Heart left ventricle (tissue), 16 donors: ENCODE data around the gene FBXO42. TPM values are rescaled to one million over a fixed set of nuclear protein-coding genes. Genes with fewer than 3 reads are reported as not detected.
A peak's percentile ranks its signal among the peaks of the same experiment; 100 is the strongest.

Source experiments
- ATAC-seq, 4 donors: fragments of 200-7000 bp; cut with Tn5 transposase; one replicate each; pipeline ENCODE4 v1.9.1; 2020 to 2022; ENCODE audit warnings: moderate library complexity in 4 of 4, mild to moderate bottlenecking in 3 of 4, moderate number of reproducible peaks in 1 of 4
- DNase-seq, 5 donors: peaks; one replicate each; pipeline ENCODE4 v3.0.0-alpha.2; 2020
- H3K27ac ChIP-seq, 12 donors: fragments of 200-600 bp; sonication (generic) in 4 of 12; one replicate each; pipeline versions ENCODE4 v1.5.0 to v1.8.0; 2016 to 2022; ENCODE audit warnings: mild to moderate bottlenecking in 2 of 12
- H3K27me3 ChIP-seq, 9 donors: fragments of 200-600 bp; sonication (generic) in 2 of 9; one replicate each; pipeline versions ENCODE4 v1.5.1 to v1.8.0; 2016 to 2022; ENCODE audit warnings: mild to moderate bottlenecking in 3 of 9
- H3K36me3 ChIP-seq, 9 donors: fragments of 200-600 bp; sonication (generic) in 2 of 9; one replicate each; pipeline versions ENCODE4 v1.5.0 to v1.8.0; 2018 to 2022; ENCODE audit warnings: mild to moderate bottlenecking in 2 of 9
- H3K4me1 ChIP-seq, 12 donors: fragments of 200-600 bp; sonication (generic) in 4 of 12; one replicate each; pipeline versions ENCODE4 v1.5.0 to v1.8.0; 2016 to 2022; ENCODE audit warnings: mild to moderate bottlenecking in 3 of 12
- H3K4me3 ChIP-seq, 12 donors: fragments of 200-600 bp; sonication (generic) in 4 of 12; one replicate each; pipeline versions ENCODE4 v1.5.0 to v1.8.0; 2017 to 2022; ENCODE audit warnings: mild to moderate bottlenecking in 9 of 12, moderate library complexity in 4 of 12
- H3K9me3 ChIP-seq, 12 donors: fragments of 200-600 bp; sonication (generic) in 4 of 12; one replicate each; pipeline versions ENCODE4 v1.5.0 to v1.8.0; 2016 to 2022; ENCODE audit warnings: mild to moderate bottlenecking in 1 of 12
- POLR2A ChIP-seq, 2 donors: fragments of 450-650 bp; IDR thresholded peaks; one replicate each; pipeline ENCODE4 v1.6.1; 2017; ENCODE audit warnings: antibody characterized with exemption in 2 of 2, mild to moderate bottlenecking in 2 of 2, moderate library complexity in 2 of 2
- WGBS, 4 donors: extraction: QIAGEN DNeasy Blood & Tissue Kit in 2 of 4; methylation state at CpG; one replicate each; pipeline versions ENCODE4 v1.1.5 to v1.1.7; 2013 to 2018; 5-methylcytosine and 5-hydroxymethylcytosine counted together
- intact Hi-C, 10 donors: fragments of 100-400 bp; cut with DNase I; formaldehyde crosslinking; loops; one replicate each; pipeline versions ENCODE4 v1.11.1 to v1.14.2; 2022
- polyA plus RNA-seq, 2 donors: library from polyadenylated mRNA; stranded (reverse); fragments of 200-250 nt; gene quantifications; one replicate each; pipeline ENCODE4 v1.2.3, GENCODE V29; 2013
- total RNA-seq, 9 donors: library from RNA; depleted of rRNA in 2 of 9; stranded (reverse); fragments of >200 nt in 2 of 9; fragmentation: NEBNext Ultra II Directional in 3 of 9; extraction: Animal tissue kit (Norgen Biotek cat#: 25700) in 3 of 9; gene quantifications; one replicate each; pipeline versions ENCODE4 v1.1.0 to v1.2.4, GENCODE V29; 2016 to 2023
- TF ChIP-seq, protein P1 (sequence below), 12 donors: fragments of 200-600 bp; sonication (generic) in 4 of 12; IDR thresholded peaks; one replicate each; pipeline versions ENCODE4 v1.5.0 to v1.8.0; 2018 to 2022; ENCODE audit warnings: antibody characterized with exemption in 12 of 12, mild to moderate bottlenecking in 5 of 12
- donor health status: ischemic (EF 13 %, LVEDD 7.1; RV severe dilation, severe dysfunction).
- donor health status: healthy with polysubstance abuse.
- donor health status: DM: no; HTN: yes; CAD: no.
- donor health status: DM: no; HTN: no; CAD: no.
- donor health status: ischemic (EF 25% LVEDD 6.9; RV normal size, moderate dysfunction).
- donor health status: ischemic (EF 25% LVEDD 5.7; RV mildly dilated, moderate dysfunction).
- donor health status: healthy.
- donor health status: DM: yes; HTN: yes; CAD: no.
- donor health status: ischemic (EF 35%, LVEDD 5.7; RV mildly dilated, moderate dysfunction).
- donor health status: nonischemic (EF 11% LVEDD 7.7; RV severe dilation, severe dysfunction).
- donor health status: DM: yes; HTN: yes; CAD: no.
- donor health status: PGD.
- donor health status: ischemic (EF 29% LVEDD 5.4; RV normal size, mild dysfunction).
- donor health status: nonischemic (EF 23%, LVEDD 6.1; RV moderate dilation, normal function).

FBXO42 gene
- total and polyA plus RNA-seq, 11 donors: 11.0 to 44.4 (median 20.1) TPM

DNA sequence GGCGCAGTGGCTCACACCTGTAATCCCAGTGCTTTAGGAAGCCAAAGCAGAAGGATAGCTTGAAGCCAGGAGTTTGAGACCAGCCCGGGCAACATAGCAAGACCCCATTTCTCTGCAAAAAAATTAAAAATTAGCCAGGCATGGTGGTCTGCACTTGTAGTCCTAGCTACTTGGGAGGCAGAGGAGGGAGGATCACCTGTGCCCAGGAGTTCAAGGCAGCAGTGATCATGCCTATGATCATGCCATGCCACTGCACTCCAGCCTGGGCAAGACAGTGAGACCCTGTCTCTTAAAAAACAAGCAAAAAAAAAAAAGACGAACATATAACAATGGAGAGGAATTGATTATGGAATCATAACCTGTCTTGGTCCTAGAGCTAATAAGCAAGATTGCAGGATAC is 45.1 kb downstream of the FBXO42 start:
- ATAC-seq (no peak), DNase-seq (no peak)
- no peaks in the 10 kb centered on the region for H3K4me1 ChIP-seq
- peaks cover 0 to 100% (median 96%) of the 10 kb centered on the region in 9 donors for H3K36me3 ChIP-seq
- H3K27ac ChIP-seq: no peak overlapping the region
- TF ChIP-seq, protein P1, sequence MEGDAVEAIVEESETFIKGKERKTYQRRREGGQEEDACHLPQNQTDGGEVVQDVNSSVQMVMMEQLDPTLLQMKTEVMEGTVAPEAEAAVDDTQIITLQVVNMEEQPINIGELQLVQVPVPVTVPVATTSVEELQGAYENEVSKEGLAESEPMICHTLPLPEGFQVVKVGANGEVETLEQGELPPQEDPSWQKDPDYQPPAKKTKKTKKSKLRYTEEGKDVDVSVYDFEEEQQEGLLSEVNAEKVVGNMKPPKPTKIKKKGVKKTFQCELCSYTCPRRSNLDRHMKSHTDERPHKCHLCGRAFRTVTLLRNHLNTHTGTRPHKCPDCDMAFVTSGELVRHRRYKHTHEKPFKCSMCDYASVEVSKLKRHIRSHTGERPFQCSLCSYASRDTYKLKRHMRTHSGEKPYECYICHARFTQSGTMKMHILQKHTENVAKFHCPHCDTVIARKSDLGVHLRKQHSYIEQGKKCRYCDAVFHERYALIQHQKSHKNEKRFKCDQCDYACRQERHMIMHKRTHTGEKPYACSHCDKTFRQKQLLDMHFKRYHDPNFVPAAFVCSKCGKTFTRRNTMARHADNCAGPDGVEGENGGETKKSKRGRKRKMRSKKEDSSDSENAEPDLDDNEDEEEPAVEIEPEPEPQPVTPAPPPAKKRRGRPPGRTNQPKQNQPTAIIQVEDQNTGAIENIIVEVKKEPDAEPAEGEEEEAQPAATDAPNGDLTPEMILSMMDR (IDR thresholded peaks at IDR 0.05): no peak
- H3K4me3 ChIP-seq: no peak overlapping the region
- H3K27me3 ChIP-seq: no peaks in the 10 kb centered on the region
- peaks cover 0 to 6% (median 0%) of the 10 kb centered on the region in 12 donors for H3K9me3 ChIP-seq
- WGBS, 4 donors: 80 to 98% (median 97%) methylated on average over 3 of the region's 3 CpGs
- intact Hi-C loops: no loop called here

DNA sequence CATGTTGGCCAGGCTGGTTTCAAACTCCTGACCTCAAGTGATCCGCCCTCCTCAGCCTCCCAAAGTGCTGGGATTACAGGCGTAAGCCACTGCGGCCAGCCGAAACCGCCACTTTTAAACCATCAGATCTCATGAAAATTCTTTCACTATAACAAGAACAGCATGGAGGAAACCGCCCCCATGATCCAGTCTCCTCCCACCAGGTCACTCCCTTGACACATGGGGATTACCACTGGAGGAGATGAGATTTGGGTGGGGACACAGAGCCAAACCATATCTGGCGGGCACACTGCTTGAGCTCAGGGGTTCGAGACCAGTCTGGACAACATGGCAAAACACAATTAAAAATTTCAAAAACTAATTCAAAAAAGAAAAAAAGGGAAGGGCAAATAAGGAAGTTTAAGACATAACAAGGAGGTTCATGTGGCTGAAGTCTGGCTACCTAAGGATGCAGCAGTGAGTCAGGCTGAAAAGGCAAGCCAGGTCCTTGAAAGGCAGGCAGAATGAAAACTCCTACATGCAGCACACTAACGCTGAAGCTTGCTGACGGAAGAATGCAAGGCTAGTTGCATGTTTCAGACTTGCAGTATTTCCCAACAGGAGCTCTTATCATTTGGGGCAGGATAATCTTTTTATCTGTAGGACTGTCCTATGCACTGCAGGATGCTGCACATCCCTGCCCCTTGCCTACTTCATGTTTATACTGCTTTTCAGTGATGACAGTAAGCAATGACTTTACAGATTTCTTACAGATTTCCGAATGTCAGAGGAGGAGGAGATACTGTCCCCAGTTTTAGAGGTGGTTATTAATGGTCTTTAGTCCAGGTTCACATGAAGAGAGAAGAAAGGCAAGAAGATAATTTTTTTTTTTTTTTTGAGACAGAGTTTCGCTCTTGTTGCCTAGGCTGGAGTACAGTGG is 49.3 kb downstream of the FBXO42 start:
- DNase-seq: no peak
- WGBS, 4 donors: 91 to 95% (median 94%) methylated on average over 12 of the region's 12 CpGs
- intact Hi-C loops: loop anchor here in 1 of 10 donors (5.0 kb wide), 1 partner anchor 39 kb away; no protein-coding TSS in a partner anchor
- Histone ChIP-seq H3K36me3 (peaks cover 0 to 84% (median 78%) of the 10 kb centered on the region in 9 donors), H3K27ac (no peak overlapping the region), H3K4me3 (no peak overlapping the region), H3K27me3 (no peaks in the 10 kb centered on the region), H3K4me1 (peaks cover 0 to 26% (median 4%) of the 10 kb centered on the region in 12 donors), H3K9me3 (peaks cover 0 to 6% (median 0%) of the 10 kb centered on the region in 12 donors)
- TF ChIP-seq, protein P1 (IDR thresholded peaks at IDR 0.05): no peak
- TF ChIP-seq POLR2A (IDR thresholded peaks at IDR 0.05): no peak
- ATAC-seq: no peak

DNA sequence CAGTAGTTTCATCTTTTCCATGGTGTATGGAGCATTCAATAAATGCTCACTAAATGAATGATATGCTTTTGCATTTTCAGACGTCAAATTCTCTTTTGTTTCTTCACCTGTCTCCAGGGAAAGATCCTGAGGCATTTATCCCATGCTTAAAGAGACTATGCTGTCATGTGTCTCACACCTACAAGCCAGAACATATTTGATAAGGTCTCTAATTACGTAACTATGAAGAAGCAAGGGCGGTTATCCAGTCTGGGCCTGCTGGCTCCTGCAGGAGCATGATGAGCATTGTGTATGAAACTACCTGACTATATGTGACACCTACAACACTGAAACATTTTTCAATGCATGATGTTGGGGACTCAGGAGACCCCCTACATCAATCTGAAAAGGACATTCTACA is 51.8 kb downstream of the FBXO42 start:
- 43 to 62% (median 53%) methylated on average over 3 of the region's 3 CpGs for WGBS, 4 donors
- Histone ChIP-seq H3K27ac (no peak overlapping the region), H3K4me3 (no peak overlapping the region), H3K27me3 (no peaks in the 10 kb centered on the region), H3K4me1 (peaks cover 0 to 27% (median 4%) of the 10 kb centered on the region in 12 donors), H3K36me3 (peaks cover 0 to 68% (median 62%) of the 10 kb centered on the region in 9 donors), H3K9me3 (no peaks in the 10 kb centered on the region)
- peak in 3 of 4 donors; percentile 62 to 78 (median 74) for ATAC-seq
- TF ChIP-seq, protein P1 (IDR thresholded peaks at IDR 0.05): no peak
- no peak for TF ChIP-seq POLR2A (IDR thresholded peaks at IDR 0.05)
- intact Hi-C loops: loop anchor here in 1 of 10 donors (5.0 kb wide), 1 partner anchor 42 kb away; no protein-coding TSS in a partner anchor
- no peak for DNase-seq

DNA sequence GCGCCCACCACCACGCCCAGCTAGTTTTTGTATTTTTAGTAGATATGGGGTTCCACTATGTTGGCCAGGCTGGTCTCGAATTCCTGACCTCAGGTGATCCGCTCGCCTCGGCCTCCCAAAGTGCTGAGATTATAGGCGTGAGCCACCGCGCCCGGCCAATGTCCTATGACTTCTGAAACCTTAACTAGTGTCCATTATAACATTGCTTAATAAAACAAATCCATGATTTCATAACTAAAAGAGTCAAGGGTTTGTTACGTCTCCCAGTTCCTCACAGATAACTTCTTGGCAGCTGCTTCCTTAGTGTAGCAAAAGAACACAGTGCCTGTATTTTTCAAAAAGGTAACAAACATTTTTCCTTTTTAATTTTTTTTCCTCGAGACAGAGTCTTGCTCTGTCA is 53.6 kb downstream of the FBXO42 start:
- DNase-seq (no peak), ATAC-seq (no peak)
- Histone ChIP-seq H3K4me3 (no peak overlapping the region), H3K27me3 (no peaks in the 10 kb centered on the region), H3K4me1 (peaks cover 0 to 36% (median 12%) of the 10 kb centered on the region in 12 donors), H3K9me3 (no peaks in the 10 kb centered on the region), H3K27ac (peak overlapping the region in 4 of 12 donors; percentile 4 to 37 (median 8)), H3K36me3 (peaks cover 0 to 65% (median 44%) of the 10 kb centered on the region in 9 donors)
- WGBS, 4 donors: 84 to 90% (median 88%) methylated on average over 12 of the region's 12 CpGs
- TF ChIP-seq POLR2A (IDR thresholded peaks at IDR 0.05): no peak
- TF ChIP-seq, protein P1 (IDR thresholded peaks at IDR 0.05): no peak
- intact Hi-C loops: no loop called here
